ENCODE data around the gene TANK.
"Not testable (repeated sequence)": the region's sequence is repeated elsewhere in the genome, so short reads cannot be mapped to it uniquely, and the experiment has no call there.

- not testable (repeated sequence) for TF ChIP-seq CTCF (IDR thresholded peaks at IDR 0.05; ENCODE audit: extremely low read depth in 1 of 2, insufficient read depth in 1 of 2, low read depth in 1 of 2, low read length in 2 of 2); POLR2A (IDR thresholded peaks at IDR 0.05; ENCODE audit: low read depth, low read length); JUN (IDR thresholded peaks at IDR 0.05; ENCODE audit: borderline replicate concordance, insufficient read depth, insufficient read length, low read depth); MYC (IDR thresholded peaks at IDR 0.05; ENCODE audit: low read depth, low read length); POLR2AphosphoS5 (IDR thresholded peaks at IDR 0.05; ENCODE audit: insufficient read depth, low read depth, low read length); GATA2 (IDR thresholded peaks at IDR 0.05; ENCODE audit: insufficient read depth, insufficient read length, low read depth, low read length); MAX (IDR thresholded peaks at IDR 0.05; ENCODE audit: insufficient read depth, insufficient read length)
These were observed 35.4 kb downstream of the TANK start for GRCh38 chr2:161195602-161196001.
